GM12891 (cell line): ENCODE data around the gene RTN1.

Experiments used
- POLR2A ChIP-seq: IDR thresholded peaks from 2 replicates; pipeline ENCODE4 v1.6.1; 2011; ENCODE audit warnings: low read depth, low read length, control low read depth
- POLR2AphosphoS5 ChIP-seq: IDR thresholded peaks from 2 replicates; pipeline ENCODE4 v1.6.1; 2011; ENCODE audit warnings: low read depth, low read length, control low read depth
- TAF1 ChIP-seq: IDR thresholded peaks from 2 replicates; pipeline ENCODE4 v1.6.1; 2011; ENCODE audit warnings: low read depth, low read length, control low read depth

DNA sequence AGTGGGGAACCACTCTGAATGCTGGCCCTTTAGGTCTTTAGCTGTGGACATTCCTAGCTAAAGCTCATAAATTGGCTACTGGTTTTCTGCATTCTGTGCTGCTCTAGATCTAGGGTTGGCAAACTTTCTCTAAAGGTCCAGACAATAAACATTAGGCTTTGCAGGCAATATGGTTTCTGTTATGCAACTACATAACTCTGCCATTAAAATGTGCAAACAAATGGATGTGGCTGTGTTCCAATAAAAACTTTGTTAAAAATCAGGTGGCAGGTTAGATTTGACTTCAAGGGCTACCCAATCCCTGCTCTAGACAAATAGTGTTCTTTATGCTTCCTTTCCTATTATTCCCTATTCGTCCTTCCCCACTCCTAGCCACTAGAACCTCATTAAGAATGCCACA, 42.6 kb upstream of the RTN1 start:
- TF ChIP-seq POLR2AphosphoS5 = no peak
- TF ChIP-seq POLR2A = no peak
- no peak for TF ChIP-seq TAF1
